ENCODE data around the gene DUOXA1.

Gene DUOXA1

DNA sequence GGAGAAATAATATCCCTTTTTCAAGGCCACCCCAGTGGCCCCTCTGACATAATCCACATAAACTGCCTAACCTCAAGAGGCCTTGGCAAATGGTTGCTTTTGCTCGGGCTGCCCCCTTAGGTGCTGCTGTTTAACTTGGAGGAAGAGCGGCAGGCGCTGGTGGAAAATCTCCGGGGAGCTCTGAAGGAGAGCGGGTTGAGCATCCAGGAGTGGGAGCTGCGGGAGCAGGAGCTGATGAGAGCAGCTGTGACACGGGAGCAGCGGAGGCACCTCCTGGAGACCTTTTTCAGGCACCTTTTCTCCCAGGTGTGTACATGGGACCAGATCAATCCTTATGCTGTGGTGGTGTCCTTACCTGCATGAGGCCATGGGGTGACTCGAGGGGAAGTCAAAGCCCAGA, 15.1 kb upstream of the DUOXA1 start:
- Histone ChIP-seq H3K27ac (no peak overlapping the region), H3K27me3 (replicated peaks) (no peaks in the 10 kb centered on the region), H3K4me3 (ENCODE audit: low read depth, low read length) (no peak overlapping the region), H3K36me3 (replicated peaks) (no peaks in the 10 kb centered on the region)
- in situ Hi-C loops (cut with HindIII; ENCODE audit: low pct_ligation_motif_present, low sequenced_read_pairs) = no loop called here
- TF ChIP-seq, protein P1, sequence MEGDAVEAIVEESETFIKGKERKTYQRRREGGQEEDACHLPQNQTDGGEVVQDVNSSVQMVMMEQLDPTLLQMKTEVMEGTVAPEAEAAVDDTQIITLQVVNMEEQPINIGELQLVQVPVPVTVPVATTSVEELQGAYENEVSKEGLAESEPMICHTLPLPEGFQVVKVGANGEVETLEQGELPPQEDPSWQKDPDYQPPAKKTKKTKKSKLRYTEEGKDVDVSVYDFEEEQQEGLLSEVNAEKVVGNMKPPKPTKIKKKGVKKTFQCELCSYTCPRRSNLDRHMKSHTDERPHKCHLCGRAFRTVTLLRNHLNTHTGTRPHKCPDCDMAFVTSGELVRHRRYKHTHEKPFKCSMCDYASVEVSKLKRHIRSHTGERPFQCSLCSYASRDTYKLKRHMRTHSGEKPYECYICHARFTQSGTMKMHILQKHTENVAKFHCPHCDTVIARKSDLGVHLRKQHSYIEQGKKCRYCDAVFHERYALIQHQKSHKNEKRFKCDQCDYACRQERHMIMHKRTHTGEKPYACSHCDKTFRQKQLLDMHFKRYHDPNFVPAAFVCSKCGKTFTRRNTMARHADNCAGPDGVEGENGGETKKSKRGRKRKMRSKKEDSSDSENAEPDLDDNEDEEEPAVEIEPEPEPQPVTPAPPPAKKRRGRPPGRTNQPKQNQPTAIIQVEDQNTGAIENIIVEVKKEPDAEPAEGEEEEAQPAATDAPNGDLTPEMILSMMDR (IDR thresholded peaks at IDR 0.05; ENCODE audit: low read depth, low read length, missing control alignments) = no peak
- no peak for DNase-seq

DNA sequence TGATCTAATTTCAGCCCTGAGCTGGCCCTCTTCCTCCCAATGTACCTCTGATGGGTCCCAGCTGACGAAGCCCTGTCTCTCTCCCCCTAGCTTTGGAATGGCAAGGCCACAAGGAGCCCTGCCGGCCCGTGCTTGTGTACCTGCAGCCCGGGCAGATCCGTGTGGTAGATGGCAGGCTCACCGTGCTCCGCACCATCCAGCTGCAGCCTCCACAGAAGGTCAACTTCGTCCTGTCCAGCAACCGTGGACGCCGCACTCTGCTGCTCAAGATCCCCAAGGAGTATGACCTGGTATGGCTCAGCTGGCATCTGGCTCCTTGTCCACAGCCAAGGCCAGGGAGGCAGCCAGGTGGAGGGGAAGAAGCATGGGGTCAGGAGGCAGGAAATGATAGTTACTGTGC, 14.3 kb upstream of the DUOXA1 start:
- TF ChIP-seq, protein P1 (IDR thresholded peaks at IDR 0.05; ENCODE audit: low read depth, low read length, missing control alignments) = no peak
- Histone ChIP-seq H3K36me3 (replicated peaks) (no peaks in the 10 kb centered on the region), H3K27ac (no peak overlapping the region), H3K27me3 (replicated peaks) (no peaks in the 10 kb centered on the region), H3K4me3 (ENCODE audit: low read depth, low read length) (no peak overlapping the region)
- DNase-seq = no peak
- in situ Hi-C loops (cut with HindIII; ENCODE audit: low pct_ligation_motif_present, low sequenced_read_pairs) = no loop called here

DNA sequence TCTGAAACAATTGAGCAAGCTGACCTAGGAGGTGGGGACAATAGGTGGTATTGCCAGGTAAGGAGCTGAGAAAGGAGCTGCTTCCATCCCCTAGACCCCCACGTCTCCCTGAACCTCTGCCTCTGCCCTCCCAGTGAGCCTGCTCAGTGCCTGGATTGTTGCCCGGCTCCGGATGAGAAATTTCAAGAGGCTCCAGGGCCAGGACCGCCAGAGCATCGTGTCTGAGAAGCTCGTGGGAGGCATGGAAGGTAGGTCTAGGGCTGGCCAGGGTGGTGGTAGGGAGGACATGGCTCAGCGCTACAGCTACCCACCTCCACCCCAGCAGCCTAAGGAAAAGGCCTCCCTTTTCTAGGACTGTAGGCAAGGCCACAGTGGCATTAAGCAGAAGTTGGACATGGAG, 13.4 kb upstream of the DUOXA1 start:
- H3K27me3 ChIP-seq (replicated peaks) = no peaks in the 10 kb centered on the region
- no peak overlapping the region for H3K27ac ChIP-seq
- TF ChIP-seq, protein P1 (IDR thresholded peaks at IDR 0.05; ENCODE audit: low read depth, low read length, missing control alignments) = no peak
- H3K4me3 ChIP-seq (ENCODE audit: low read depth, low read length) = no peak overlapping the region
- no peaks in the 10 kb centered on the region for H3K36me3 ChIP-seq (replicated peaks)
- in situ Hi-C loops (cut with HindIII; ENCODE audit: low pct_ligation_motif_present, low sequenced_read_pairs) = no loop called here
- DNase-seq = no peak

DNA sequence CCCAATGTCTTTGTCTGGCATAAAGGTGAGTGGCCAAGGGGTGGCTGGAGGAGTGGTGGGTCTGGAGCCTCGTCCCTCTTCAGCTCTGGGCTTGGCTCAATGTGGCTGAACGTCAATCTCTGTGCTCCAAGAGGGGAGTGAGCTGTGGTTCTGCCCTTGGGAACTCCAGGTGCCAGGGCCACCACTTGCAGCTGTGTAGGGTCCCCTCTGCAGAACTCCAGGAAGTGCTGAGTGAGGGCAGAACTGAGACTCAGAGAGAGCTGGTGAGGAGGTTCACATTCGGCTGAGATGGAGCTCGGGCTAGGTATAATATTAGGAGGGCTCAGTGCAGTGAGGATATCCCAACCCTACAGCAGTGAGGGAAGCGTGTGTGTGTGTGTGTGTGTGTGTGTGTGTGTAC, 11.7 kb upstream of the DUOXA1 start:
- Histone ChIP-seq H3K27me3 (replicated peaks) (peaks cover 2% of the 10 kb centered on the region), H3K36me3 (replicated peaks) (no peaks in the 10 kb centered on the region), H3K27ac (no peak overlapping the region), H3K4me3 (ENCODE audit: low read depth, low read length) (no peak overlapping the region)
- TF ChIP-seq, protein P1 (IDR thresholded peaks at IDR 0.05; ENCODE audit: low read depth, low read length, missing control alignments) = no peak
- DNase-seq = no peak
- in situ Hi-C loops (cut with HindIII; ENCODE audit: low pct_ligation_motif_present, low sequenced_read_pairs) = no loop called here

DNA sequence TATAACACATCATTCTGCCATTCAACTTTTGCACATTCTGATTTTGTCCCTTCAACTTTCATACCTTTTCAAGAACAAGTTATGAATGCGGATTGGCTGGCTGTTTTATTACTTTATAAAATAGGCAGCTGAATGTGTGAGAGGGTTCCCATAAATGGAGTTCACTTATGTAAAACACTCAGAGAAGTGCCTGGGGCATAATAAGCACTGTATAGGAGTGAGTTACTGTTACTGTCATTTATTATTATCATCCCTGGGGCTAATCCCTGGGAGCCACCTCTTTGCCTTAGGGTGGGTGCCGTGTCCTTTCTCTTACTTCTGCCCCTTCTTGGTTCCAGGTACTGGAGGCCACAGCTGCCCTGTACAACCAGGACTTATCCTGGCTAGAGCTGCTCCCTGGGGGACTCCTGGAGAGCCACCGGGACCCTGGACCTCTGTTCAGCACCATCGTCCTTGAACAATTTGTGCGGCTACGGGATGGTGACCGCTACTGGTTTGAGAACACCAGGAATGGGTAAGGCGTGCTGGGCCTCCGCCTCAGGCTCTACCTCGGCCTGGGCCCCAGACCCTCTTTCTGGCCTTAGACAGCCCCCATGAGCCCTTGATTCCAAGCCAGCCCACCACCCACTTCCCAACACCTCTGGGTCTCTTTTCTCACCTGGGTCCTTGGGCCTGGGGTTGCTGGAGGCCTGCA, 11.0 kb upstream of the DUOXA1 start:
- Histone ChIP-seq H3K27ac (no peak overlapping the region), H3K36me3 (replicated peaks) (no peaks in the 10 kb centered on the region), H3K27me3 (replicated peaks) (peaks cover 6% of the 10 kb centered on the region), H3K4me3 (ENCODE audit: low read depth, low read length) (no peak overlapping the region)
- TF ChIP-seq, protein P1 (IDR thresholded peaks at IDR 0.05; ENCODE audit: low read depth, low read length, missing control alignments) = no peak
- in situ Hi-C loops (cut with HindIII; ENCODE audit: low pct_ligation_motif_present, low sequenced_read_pairs) = no loop called here
- DNase-seq = no peak

DNA sequence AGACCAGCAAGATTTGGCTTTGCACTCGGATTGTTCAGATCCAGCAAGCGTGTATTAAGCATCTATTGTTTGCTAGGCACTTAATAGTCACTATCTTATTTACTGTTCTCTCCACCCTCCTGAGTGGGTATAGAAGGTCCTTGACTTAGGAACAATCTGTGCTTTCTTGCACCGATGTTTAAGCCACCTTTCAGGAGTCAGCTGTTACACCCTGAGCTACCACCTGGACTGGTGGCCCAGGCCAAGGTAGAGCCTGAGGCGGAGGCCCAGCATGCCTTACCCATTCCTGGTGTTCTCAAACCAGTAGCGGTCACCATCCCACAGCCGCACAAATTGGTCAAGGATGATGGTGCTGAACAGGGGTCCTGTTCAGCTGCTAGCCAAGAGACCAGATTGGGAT, 10.1 kb upstream of the DUOXA1 start:
- no peaks in the 10 kb centered on the region for H3K36me3 ChIP-seq (replicated peaks)
- TF ChIP-seq, protein P1 (IDR thresholded peaks at IDR 0.05; ENCODE audit: low read depth, low read length, missing control alignments) = no peak
- H3K4me3 ChIP-seq (ENCODE audit: low read depth, low read length) = no peak overlapping the region
- DNase-seq = no peak
- H3K27me3 ChIP-seq (replicated peaks) = peaks cover 14% of the 10 kb centered on the region
- in situ Hi-C loops (cut with HindIII; ENCODE audit: low pct_ligation_motif_present, low sequenced_read_pairs) = no loop called here
- H3K27ac ChIP-seq = no peak overlapping the region
